GM21367 (cell line): ENCODE data around the gene CHMP2B.
A peak's percentile ranks its signal among the peaks of the same experiment; 100 is the strongest.
"Not testable (repeated sequence)": the region's sequence is repeated elsewhere in the genome, so short reads cannot be mapped to it uniquely, and the experiment has no call there.

Experiments
- ATAC-seq: cut with Tn5 transposase; IDR thresholded peaks from one replicate; pipeline ENCODE4 v1.9.1; 2021; ENCODE audit not compliant: unreplicated experiment

Gene CHMP2B

DNA sequence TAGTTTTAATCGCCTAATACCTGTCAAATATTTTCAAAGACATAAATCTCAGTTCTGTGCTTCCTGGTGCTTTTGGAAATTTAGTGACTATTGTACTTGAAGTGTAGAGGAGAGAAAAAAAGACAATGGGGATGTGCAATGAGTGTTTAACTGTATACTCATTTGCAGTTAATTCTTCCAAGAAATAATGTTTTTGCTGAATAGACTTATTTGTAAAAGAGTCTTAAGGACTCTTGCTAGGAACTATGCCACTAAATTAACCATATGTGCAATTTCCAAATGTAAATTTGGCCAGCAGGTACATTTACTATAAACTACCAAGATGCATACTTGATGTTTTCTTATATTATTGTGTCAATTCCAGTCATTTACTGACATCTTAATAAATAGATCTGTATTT, 2.0 kb downstream of the CHMP2B start:
- ATAC-seq: no peak

DNA sequence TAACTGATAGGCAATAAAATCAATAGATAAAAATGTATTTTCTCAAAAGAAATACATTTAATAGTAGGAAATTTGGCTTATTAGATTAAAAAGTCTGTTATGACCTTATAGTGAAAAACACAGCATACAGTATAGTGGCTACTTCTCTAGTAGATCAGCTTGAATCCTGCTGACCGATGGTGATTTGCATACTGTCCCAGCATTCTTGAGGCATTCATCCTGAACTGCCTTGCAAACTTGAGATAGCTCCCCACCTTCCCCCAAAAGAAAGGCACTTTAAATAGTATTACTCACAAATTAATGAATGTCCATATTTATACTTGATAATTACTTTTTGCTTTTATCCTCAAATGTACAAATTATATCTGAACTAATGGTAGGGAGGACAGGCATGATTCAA, 6.7 kb downstream of the CHMP2B start:
- ATAC-seq: no peak

DNA sequence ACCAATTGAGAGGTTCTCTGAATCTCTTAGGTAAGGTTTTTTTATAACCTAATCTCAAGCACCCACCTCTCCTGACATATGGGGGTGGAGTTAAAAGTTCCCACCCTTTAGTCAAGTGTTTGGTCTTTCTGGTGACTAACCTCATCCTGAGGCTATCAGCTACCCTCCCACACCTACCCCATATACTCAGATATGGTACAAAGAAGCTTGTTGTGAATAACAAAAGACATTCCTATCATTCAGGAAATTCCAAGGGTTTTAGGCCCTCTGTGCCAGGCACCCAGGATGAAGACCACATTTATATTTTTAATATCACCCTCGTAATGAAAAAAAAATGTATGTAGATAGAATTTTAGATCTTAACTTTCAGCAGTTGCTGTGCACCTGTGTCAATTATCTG, 9.0 kb downstream of the CHMP2B start:
- no peak for ATAC-seq

DNA sequence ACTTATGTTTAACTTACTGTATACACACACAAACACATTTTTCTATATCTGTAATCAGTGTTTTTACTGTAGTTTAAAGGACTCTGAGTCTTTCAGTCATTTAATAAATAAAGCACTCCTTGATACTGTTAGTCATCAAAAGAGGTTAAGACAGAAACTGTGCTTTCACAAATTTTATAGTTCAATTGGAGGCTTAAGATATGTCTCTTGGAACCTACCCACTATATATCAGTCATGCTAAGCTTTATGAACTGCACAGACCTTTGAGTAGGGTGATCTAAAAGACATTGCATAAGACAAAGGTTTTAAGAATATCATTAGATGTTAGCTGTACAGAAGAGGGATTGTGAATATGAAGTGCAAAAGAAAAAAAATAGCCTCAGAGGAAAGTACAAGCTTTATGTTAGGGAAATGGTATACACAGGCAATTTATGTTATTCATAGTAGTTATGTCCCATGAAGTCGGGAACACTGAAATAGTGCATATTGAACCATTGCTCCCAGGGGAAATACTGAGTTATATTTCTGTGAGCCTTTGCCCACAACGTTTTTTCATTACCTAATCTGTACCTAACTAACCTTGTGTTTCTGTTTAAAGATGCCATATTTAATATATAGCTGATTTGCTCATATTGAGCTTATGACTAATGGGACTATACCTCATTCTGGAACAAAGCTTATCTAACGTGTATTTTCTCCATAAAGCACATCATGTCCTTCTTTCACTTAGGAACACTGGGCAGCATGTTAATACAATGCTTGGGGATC, 19.7 kb downstream of the CHMP2B start:
- no peak for ATAC-seq

DNA sequence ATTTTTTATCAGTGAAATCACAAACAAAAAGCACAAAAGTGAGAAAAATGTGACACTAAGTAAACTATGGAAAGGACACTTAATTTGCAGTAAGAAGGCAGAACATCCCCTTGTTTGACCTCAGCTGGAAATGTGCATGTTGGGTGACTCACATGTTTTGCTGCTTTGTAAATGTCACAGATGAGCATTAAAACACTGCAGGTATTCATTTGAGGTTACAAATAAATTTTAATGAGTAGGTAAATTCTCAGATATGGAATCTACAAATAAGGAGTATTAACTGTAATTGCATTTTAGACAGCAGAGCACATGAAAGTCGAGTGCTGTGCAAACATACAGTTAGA, 20.3 kb downstream of the CHMP2B start:
- no peak for ATAC-seq

DNA sequence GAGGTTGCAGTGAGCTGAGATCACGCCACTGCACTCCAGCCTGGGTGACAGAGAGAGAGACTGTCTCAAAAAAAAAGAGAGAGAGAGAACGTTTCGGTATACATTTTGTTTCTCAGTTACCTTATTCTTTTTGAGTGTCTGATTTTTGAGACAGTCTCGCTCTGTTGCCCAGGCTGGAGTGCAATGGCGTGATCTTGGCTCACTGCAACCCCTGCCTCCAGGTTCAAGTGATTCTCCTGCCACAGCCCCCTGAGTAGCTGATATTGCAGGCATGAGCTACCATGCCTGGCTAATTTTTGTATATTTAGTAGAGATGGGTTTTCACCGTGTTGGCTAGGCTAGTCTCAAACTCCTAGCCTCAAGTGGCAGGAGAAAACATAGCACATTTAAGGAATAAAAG, 21.1 kb downstream of the CHMP2B start:
- ATAC-seq: not testable (repeated sequence)

DNA sequence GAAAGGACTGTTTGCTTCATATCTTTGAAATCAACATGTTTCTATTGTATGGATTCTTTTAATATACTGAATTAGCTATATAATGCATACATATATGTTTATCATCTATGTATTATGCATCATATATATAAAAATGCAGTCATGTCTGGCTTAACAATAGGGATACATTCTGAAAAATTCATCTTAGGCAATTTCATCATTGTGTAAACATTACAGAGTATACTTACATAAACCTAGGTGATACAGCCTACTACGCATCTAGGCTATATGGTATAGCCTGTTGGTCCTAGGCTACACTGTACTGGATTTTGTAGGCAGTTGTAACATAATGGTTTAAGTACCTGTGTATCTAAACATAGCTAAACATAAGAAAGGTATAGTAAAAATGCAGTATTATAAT, 21.7 kb downstream of the CHMP2B start:
- ATAC-seq: no peak

DNA sequence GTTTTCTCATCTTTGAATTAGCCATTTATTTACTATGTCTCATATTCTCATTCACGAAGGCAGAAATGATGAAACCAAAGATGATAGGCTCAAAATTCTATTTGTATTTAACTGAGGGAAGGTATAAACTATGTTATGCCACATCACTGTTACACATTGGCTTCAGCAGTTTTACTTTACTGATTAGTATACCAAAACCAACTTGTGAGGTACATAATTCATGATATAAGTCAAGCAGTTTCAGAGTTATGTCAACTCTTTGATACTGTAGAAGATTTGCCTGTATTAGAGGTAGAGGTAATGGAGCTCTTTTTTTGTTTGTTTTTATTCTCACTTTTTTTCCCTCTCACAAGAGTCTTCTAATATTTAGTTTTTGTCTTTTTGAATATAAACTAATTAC, 22.9 kb downstream of the CHMP2B start:
- ATAC-seq: no peak

DNA sequence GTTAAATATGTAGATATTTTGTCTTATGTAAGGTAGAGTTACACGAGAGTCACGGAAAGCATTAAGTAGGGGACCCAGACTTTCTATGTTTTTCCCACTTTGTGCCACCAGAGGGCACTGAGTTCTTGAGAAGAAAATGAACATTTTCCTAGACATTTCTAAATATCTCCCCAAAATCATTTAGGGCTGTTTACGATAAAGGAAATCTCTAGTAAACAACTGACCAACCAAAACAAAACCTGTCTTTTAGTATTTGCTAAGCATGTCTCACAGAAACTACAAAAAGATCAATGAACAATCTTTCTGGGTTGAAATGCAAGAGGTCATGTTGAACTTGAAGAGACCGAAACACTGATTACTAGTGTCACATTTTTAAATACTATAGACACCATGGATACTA, 33.2 kb downstream of the CHMP2B start:
- ATAC-seq: peak; percentile 90

DNA sequence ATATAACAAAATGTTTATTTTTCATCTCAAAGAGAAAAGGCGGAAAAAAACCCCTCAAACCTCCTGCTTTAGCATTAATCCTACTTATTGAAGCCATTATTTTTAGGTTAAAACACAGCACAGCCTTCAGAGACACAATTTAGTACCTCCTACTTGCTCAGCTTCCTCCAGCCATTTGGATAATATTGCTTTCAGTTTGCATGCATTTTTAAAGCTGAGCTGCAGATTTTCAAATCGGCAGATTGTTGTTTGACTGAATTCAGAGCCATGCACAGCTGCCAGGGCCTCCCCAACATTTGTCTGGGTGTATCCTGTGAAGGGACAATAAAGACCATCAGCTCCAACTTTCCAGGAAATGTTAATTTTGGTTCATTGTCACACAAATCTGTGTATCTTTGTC, 34.8 kb downstream of the CHMP2B start:
- ATAC-seq: no peak

DNA sequence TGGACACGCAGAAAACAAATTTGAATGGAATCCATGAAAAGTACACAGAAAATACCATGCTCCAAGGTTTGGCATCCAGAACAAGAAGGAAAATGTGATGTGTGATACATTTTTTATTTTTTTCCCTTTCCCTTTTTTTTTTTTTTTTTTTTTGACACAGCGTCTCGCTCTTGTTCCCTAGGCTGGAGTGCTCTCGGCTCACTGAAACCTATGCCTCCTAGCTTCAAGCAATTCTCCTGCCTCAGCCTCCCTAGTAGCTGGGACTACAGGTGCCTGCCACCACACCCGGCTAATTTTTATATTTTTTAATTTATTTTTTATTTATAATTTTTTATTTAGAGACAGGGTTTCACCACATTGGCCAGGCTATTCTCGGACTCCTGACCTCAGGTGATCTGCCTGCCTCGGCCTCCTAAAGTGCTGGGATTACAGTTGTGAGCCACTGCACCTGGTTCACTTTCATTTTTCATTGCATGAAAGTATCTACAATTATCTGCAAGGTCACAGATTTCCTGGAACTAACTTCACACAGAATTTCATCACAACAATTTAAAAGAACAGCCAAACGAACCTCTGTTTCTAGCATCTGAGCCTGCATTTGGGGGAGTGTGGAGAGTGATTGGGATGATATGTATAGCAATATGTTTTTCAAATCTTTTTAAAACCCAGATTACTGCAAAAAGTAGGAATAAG, 41.0 kb downstream of the CHMP2B start:
- ATAC-seq: no peak

DNA sequence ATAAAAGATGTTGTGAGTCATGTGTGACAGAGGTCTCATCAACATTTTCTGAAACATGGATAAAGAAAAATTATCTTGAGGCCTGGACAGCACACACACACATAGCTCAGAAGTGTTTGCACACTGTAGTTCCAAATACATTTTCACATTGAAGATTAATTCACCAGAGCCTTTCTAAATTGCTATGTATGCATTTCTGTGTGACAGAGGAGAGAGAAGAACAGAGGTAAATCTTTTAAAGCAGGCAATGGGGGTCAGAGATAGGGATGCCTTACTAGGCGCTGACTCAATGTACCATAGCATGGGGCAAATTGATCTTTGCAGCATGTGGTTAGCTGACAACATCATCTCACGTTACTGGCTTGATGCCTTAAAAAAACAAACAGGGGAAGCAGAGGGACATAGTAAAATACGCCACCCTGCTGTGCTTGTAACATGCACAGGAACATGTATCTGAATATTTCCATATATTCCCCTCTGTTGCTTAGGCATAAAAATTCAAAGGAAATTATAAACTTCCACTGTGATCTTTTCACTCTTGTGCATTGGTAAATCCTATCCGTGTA, 41.6 kb downstream of the CHMP2B start:
- ATAC-seq: no peak

DNA sequence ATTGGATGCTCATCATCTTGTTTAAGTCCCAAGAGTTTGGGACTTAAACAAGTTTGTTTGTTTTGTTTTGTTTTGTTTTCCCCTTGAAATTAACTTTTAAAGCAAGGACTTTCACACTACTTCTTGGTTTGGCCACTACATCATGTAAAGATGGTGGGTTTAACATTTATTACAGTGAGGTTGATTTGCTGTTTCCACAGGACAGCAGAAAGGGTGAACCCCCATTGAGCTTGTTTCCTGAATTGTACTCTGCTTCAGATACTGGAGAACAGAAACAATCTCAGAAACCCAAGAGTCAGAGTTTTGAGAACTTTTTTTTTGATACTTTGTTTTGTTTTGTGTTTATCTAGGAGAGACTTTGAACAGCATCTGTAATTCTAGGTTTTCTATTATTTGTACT, 42.6 kb downstream of the CHMP2B start:
- no peak for ATAC-seq

DNA sequence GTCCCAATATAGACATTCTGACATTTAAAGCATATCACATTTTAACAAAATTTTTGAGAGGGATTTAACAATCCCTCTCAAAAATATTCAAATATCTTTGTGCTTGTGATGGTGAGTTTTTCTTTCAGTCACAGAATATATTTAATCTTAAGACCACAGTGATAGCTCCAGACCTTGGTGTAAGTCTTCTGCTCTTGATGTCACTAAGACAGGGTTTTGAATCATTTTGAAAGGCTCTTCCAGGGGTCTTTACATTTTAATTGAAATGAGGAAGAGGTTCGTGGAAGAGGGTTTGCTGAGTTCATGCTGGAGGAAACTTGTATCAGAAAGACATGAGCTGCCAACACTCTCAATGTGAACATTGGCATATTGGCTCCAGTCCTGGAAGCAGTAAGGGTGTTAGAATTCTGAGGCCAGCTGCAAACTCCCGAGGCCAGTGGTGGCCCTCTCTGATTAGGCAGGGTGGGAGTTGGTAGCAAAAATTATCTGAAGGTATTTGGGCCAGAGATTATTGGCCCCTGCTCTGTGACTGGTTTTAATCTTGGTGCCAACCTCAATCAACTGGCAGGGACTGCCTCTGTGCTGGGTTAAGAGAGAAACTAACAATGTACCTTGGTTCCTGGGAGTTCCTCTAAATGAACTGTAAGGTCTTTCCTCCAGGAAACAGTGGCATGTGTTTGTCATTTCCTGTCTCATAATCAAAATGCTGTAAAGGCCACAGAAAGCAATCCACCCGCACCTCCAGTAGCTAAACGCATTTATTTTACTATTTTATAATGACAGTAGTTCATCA, 44.0 kb downstream of the CHMP2B start:
- ATAC-seq: no peak

DNA sequence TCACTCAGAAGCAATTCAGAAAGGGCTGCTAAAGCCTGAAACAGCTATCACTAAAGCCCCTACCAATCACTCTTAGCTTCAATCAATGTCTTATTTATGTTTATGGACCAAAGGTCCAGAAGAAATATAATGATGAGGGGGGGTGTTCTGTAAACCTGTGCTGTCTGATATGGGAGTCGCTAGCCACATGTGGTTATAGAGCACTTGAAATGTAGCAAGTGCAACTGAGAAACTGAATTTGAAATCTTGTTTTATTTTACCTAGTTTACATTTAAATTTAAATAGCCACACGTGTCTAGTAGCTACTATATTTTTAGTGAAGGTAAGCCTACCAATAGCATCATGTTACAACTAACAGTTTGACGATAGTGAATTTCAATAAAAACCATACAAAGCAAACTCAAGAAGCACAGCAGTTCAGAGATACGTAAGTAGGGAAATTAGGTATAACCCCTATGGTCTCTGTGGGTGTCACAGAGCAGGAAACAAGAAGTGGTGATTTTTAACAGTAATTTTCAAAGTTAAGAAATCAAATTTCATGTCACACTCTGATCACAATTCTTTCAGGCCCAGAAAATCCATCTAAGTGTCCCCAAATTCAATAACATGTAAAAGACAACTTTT, 45.7 kb downstream of the CHMP2B start:
- peak; percentile 90 for ATAC-seq

DNA sequence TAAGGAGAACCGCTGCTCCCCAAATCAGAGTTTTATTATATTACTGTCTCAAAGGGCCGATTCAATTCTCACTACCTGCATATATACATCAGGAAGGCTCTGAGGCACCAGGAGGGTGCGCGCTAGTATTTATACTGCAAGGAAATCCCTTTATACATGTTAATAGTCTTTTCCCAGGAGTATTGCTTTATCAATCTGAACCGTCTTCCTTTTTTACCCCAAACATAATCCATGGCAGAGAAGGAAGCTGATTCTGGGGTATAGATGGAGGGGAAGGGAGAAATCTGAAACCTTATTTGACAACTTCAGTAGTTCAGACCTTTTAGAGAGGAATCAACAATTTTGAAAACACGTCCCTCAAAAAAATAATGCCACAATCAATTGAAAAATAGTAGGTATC, 49.4 kb downstream of the CHMP2B start, which contains the start of gene POU1F1:
POU1F1 (minus strand) TSS at position 101 of the 400 bp plus-strand sequence. CDS start 122 bp downstream, outside the sequence.
- no peak for ATAC-seq

DNA sequence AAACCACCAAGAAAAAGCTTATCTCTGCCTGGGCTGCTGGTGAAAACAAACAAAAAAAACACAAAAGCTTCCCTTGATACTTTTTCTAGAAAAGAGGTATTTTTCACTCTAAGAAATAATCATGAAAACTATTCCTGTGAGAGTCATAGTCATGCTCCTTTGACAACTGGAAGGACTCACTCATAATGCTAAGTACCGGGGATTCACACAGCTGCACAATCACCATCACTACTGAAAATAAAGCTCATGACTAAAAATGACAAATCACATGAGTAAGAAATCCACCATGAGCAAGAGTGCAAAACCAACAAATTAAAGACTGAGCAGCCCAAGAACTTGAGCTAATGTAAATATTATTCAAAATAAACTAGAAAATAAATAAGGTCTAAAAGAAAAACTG, 59.9 kb downstream of the CHMP2B start:
- no peak for ATAC-seq

DNA sequence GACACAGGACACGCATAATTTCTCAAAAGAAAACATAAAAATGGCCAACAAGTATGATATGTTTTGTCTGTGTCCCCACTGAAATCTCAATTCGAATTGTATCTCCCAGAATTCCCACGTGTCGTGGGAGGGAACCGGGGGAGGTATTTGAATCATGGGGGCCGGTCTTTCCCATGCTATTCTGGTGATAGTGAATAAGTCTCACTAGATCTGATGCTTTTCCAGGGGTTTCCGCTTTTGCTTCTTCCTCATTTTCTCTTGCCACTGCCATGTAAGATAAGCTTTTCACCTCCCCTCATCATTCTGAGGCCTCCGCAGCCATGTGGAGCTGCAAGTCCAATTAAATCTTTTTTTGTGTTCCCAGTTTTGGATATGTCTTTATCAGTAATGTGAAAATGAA, 61.3 kb downstream of the CHMP2B start:
- ATAC-seq: no peak

DNA sequence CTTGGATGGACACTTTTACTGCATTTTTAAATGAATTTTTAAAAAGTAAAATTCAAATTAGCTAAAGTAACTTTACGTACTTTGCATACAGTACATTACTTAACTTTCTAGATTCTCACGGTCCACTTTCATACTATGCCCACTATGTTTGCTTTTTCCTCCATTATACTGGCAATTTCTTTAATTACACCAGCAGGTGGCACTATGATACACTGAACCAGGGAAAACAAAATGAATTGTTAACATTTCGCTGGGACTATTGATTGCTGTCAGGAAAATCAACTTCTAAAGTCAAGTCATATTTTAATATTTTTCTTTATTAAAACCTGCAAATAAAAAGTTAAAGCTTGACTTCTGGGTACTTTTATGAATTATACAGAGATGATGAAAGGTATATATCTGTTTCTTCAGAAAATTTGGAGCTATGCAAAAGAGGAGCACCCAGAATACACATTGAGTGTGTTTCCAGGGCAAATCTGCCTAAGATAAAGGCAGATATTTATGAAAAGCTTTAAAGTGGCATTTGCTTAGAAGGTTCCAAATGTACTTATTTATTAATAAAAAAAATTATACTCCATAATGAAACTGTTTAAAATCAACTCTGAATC, 71.1 kb downstream of the CHMP2B start:
- ATAC-seq: peak; percentile 81

DNA sequence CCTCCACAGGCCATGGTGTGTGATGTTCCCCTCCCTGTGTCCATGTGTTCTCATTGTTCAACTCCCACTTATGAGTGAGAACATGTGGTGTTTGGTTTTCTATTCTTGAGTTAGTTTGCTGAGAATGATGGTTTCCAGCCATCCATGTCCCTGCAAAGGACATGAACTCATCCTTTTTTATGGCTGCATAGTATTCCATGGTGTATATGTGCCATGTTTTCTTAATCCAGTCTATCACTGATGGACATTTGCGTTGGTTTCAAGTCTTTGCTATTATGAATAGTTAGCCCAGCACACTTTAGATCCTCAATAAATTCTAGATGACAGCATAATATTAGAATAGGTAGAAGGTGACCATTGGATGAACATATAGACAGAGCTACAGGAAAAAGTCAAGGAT, 77.9 kb downstream of the CHMP2B start:
- not testable (repeated sequence) for ATAC-seq
